ENCODE measurements around the gene GLRA3.
"Not testable (repeated sequence)": the region's sequence is repeated elsewhere in the genome, so short reads cannot be mapped to it uniquely, and the experiment has no call there.

The GLRA3 gene

GRCh38 chr4:174828845-174829701 lies at the start of gene GLRA3:
TSS of gene GLRA3 (minus strand) at chr4:174829247. CDS start at chr4:174828811, 436 bp downstream.
- peak; percentile 28 for DNase-seq

- no peak for DNase-seq
Observed at GRCh38 chr4:174874898-174875297, 45.9 kb upstream of the GLRA3 start.

GRCh38 chr4:174873931-174874330 lies 44.9 kb upstream of the GLRA3 start:
- DNase-seq, result no peak

- not testable (repeated sequence) for DNase-seq
Observed at GRCh38 chr4:174873146-174873545, 44.1 kb upstream of the GLRA3 start.

- no peak for DNase-seq
Observed at GRCh38 chr4:174871407-174871806, 42.4 kb upstream of the GLRA3 start.

GRCh38 chr4:174870311-174870710 lies 41.3 kb upstream of the GLRA3 start:
- no peak for DNase-seq

GRCh38 chr4:174869339-174869738 lies 40.3 kb upstream of the GLRA3 start:
- DNase-seq, result no peak

GRCh38 chr4:174867903-174868302 lies 38.9 kb upstream of the GLRA3 start:
- no peak for DNase-seq

- no peak for DNase-seq
Observed at GRCh38 chr4:174865418-174865985, 36.5 kb upstream of the GLRA3 start.

- DNase-seq, result no peak
Observed at GRCh38 chr4:174864031-174864430, 35.0 kb upstream of the GLRA3 start.

GRCh38 chr4:174860588-174860987 lies 31.5 kb upstream of the GLRA3 start:
- DNase-seq, result no peak

GRCh38 chr4:174859904-174860303 lies 30.9 kb upstream of the GLRA3 start:
- no peak for DNase-seq

GRCh38 chr4:174856926-174857800 lies 28.1 kb upstream of the GLRA3 start:
- DNase-seq, result no peak

GRCh38 chr4:174855050-174855449 lies 26.0 kb upstream of the GLRA3 start:
- DNase-seq, result no peak

- no peak for DNase-seq
Observed at GRCh38 chr4:174853629-174854028, 24.6 kb upstream of the GLRA3 start.

- DNase-seq, result no peak
Observed at GRCh38 chr4:174848596-174848995, 19.5 kb upstream of the GLRA3 start.

- no peak for DNase-seq
Observed at GRCh38 chr4:174847801-174848427, 18.9 kb upstream of the GLRA3 start.

GRCh38 chr4:174835536-174835935 lies 6.5 kb upstream of the GLRA3 start:
- DNase-seq, result no peak

- no peak for DNase-seq
Observed at GRCh38 chr4:174834477-174834876, 5.4 kb upstream of the GLRA3 start.

- no peak for DNase-seq
Observed at GRCh38 chr4:174826660-174827059, 2.4 kb downstream of the GLRA3 start.

GRCh38 chr4:174815282-174815681 lies 13.8 kb downstream of the GLRA3 start:
- DNase-seq, result no peak

GRCh38 chr4:174813292-174813691 lies 15.8 kb downstream of the GLRA3 start:
- DNase-seq, result no peak

GRCh38 chr4:174810834-174811233 lies 18.2 kb downstream of the GLRA3 start:
- DNase-seq, result no peak
